T-helper 17 cell (primary cell): Measurements from ENCODE around the gene FGF14. TPM values are rescaled to one million over a fixed set of nuclear protein-coding genes. Genes with fewer than 3 reads are reported as not detected.

Experiments used
- ATAC-seq: fragments of 150-1000 bp; cut with Tn5 transposase; 2 replicates; pipeline ENCODE4 v1.10.0; 2021; ENCODE audit warnings: mild to moderate bottlenecking, moderate library complexity
- DNase-seq, 3 donors: peaks; one replicate each; pipeline versions ENCODE4 v3.0.0 to v3.0.0-alpha.2; 2020 to 2021
- H3K9me3 ChIP-seq: one replicate; pipeline ENCODE4 v1.7.0; 2013; ENCODE audit warnings: low read length, mild to moderate bottlenecking; ENCODE audit not compliant: control insufficient read depth, poor library complexity, severe bottlenecking
- H3K27ac Mint-ChIP-seq: one replicate; pipeline ENCODE4 v1.8.0; 2022; ENCODE audit warnings: mild to moderate bottlenecking, moderate library complexity, mixed read lengths
- H3K27me3 Mint-ChIP-seq: one replicate; pipeline ENCODE4 v1.8.0; 2022; ENCODE audit warnings: mixed read lengths
- H3K36me3 Mint-ChIP-seq: one replicate; pipeline ENCODE4 v1.8.0; 2022; ENCODE audit warnings: low read depth, mixed read lengths
- H3K4me1 Mint-ChIP-seq: one replicate; pipeline ENCODE4 v1.8.0; 2022; ENCODE audit warnings: mild to moderate bottlenecking, mixed read lengths
- H3K4me3 Mint-ChIP-seq: one replicate; pipeline ENCODE4 v1.8.0; 2022; ENCODE audit warnings: mild to moderate bottlenecking, moderate library complexity, mixed read lengths
- total RNA-seq, 4 donors: library from RNA in 2 of 4; stranded (reverse) in 2 of 4; gene quantifications; one replicate each; pipeline ENCODE4 v1.2.3 and lab custom pipeline; 2022 to 2026

FGF14 gene
- total RNA-seq, 2 donors from 2014 or later = not detected

DNA sequence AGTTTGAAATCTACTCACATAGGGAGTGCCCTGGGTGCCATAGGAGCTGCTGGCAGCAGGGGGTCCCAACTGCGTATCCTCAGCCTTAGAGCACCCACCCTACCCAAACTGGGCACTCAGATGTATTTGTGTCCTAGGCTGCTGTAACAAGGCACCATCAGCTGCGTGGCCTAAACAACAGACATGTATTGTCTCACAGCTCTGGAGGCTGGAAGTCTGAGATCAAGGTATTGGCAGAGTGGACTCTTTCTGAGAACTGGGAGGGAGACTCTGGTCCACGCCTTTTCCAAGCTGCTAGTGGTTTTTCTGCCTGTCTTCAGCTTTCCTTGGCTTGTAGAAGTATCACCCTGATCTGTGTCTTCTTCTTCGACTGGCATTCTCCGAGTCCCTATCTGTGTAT lies 83.6 kb downstream of the FGF14 start:
- no peak for ATAC-seq
- no peak overlapping the region for H3K4me3 Mint-ChIP-seq
- peaks cover 10% of the 10 kb centered on the region for H3K27me3 Mint-ChIP-seq
- H3K27ac Mint-ChIP-seq = no peak overlapping the region
- no peaks in the 10 kb centered on the region for H3K9me3 ChIP-seq
- no peak for DNase-seq
- peaks cover under 1% of the 10 kb centered on the region for H3K4me1 Mint-ChIP-seq
- no peaks in the 10 kb centered on the region for H3K36me3 Mint-ChIP-seq

DNA sequence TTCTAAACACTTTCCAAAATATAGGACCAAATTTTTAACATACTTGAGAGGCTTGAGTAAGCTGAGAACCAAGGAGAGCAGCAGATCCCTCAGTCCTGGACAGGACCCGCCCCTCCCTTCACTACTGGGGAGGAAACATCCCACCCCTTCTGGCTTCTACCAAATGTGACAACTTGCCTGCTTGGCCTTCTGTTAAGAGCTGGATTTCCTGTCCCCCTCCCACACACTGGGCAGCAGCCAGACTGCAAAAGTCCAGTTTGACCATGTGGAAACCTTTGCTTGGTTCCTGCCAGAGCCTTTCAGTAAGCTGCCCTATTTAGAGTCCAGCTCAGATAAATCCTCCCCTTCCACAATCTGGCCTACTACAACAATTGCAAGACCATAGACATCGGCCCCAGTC lies 84.3 kb downstream of the FGF14 start:
- Mint-ChIP-seq H3K27me3 (peaks cover 14% of the 10 kb centered on the region), H3K4me3 (no peak overlapping the region), H3K27ac (no peak overlapping the region), H3K4me1 (peaks cover 4% of the 10 kb centered on the region), H3K36me3 (no peaks in the 10 kb centered on the region)
- no peak for ATAC-seq
- DNase-seq = no peak
- H3K9me3 ChIP-seq = no peaks in the 10 kb centered on the region

DNA sequence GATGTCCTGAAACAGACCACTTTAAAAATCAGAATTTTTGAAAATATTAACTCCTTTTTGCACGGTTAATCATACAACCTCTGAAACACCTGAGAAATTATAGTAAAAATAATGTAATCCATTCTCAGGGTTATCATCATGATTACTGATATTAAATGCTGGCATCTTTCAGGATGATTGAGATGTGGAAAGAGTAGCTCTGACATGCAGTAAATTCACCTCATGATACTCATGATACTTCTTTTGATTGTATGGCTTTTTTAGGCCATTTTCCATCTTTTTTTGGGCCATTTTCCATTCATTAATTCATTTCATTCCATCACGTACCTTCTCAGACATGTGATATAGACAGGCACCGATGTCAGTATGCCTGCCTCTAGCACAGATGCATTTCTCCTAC lies 85.1 kb downstream of the FGF14 start:
- peaks cover 4% of the 10 kb centered on the region for H3K4me1 Mint-ChIP-seq
- H3K27ac Mint-ChIP-seq = no peak overlapping the region
- H3K9me3 ChIP-seq = no peaks in the 10 kb centered on the region
- H3K36me3 Mint-ChIP-seq = no peaks in the 10 kb centered on the region
- H3K4me3 Mint-ChIP-seq = no peak overlapping the region
- DNase-seq = no peak
- peaks cover 11% of the 10 kb centered on the region for H3K27me3 Mint-ChIP-seq
- no peak for ATAC-seq

- Mint-ChIP-seq H3K27ac (no peak overlapping the region), H3K4me3 (no peak overlapping the region), H3K36me3 (no peaks in the 10 kb centered on the region), H3K4me1 (peaks cover 4% of the 10 kb centered on the region), H3K27me3 (peaks cover 16% of the 10 kb centered on the region)
- H3K9me3 ChIP-seq = no peaks in the 10 kb centered on the region
- DNase-seq = no peak
- no peak for ATAC-seq
Observed at GRCh38 chr13:102312841-102313240, 89.0 kb downstream of the FGF14 start.

DNA sequence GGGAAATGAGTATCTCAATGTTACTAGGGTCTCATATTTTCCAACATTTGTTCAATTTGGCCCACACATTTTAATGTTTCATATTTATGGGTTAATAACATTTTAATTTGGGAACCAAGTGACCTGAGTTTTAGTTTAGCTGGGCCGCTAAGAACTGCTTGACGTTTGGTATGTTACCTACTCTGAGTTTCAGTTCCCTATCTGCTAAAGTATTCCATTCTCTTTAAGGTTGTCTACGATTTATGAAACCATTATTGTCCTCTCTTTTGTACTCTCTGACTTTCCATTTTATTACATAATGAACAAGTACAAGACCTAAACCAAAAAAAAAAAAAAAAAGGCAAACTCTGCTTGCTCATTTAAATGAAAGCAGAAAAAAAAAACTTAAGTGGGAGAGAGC lies 89.9 kb downstream of the FGF14 start:
- Mint-ChIP-seq H3K4me3 (no peak overlapping the region), H3K4me1 (peaks cover 4% of the 10 kb centered on the region), H3K27ac (no peak overlapping the region), H3K36me3 (no peaks in the 10 kb centered on the region), H3K27me3 (peaks cover 16% of the 10 kb centered on the region)
- DNase-seq = no peak
- no peak for ATAC-seq
- H3K9me3 ChIP-seq = no peaks in the 10 kb centered on the region

GRCh38 chr13:102311419-102311796 lies 90.4 kb downstream of the FGF14 start:
- no peak for ATAC-seq
- Mint-ChIP-seq H3K4me3 (no peak overlapping the region), H3K27me3 (peaks cover 16% of the 10 kb centered on the region), H3K36me3 (no peaks in the 10 kb centered on the region), H3K27ac (no peak overlapping the region), H3K4me1 (peaks cover 4% of the 10 kb centered on the region)
- no peak for DNase-seq
- no peaks in the 10 kb centered on the region for H3K9me3 ChIP-seq

- Mint-ChIP-seq H3K27me3 (peaks cover 16% of the 10 kb centered on the region), H3K36me3 (no peaks in the 10 kb centered on the region), H3K27ac (no peak overlapping the region), H3K4me1 (peaks cover 4% of the 10 kb centered on the region), H3K4me3 (no peak overlapping the region)
- no peaks in the 10 kb centered on the region for H3K9me3 ChIP-seq
- no peak for ATAC-seq
- DNase-seq = no peak
Observed at GRCh38 chr13:102310691-102311418, 91.0 kb downstream of the FGF14 start.

DNA sequence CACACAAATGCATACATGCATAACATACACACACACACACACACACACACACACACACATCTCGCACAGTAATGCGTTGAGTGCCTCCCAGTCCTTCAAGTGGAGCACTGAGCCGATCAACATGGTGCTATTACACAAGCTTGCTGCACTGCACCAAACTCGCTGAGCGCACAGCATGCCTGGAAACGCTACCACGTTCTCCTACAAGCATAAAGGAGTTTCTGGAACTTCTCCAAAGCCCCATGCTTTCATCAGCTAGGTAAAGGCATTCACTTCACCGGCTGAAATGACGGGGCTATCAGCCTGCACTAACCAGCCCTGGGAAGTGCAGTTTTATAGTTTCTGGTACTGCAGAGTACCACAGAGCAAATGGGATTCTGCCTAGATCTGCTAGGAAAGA lies 92.7 kb downstream of the FGF14 start:
- H3K27me3 Mint-ChIP-seq = peaks cover 16% of the 10 kb centered on the region

GRCh38 chr13:102302534-102302933 lies 99.3 kb downstream of the FGF14 start:
- Mint-ChIP-seq H3K4me3 (no peak overlapping the region), H3K27ac (no peak overlapping the region), H3K36me3 (no peaks in the 10 kb centered on the region), H3K27me3 (peaks cover 7% of the 10 kb centered on the region), H3K4me1 (no peaks in the 10 kb centered on the region)
- DNase-seq (no peak), ATAC-seq (no peak)
- no peaks in the 10 kb centered on the region for H3K9me3 ChIP-seq

More for the DNA sequence above, 92.7 kb downstream of the FGF14 start:
- Mint-ChIP-seq H3K27ac (no peak overlapping the region), H3K36me3 (no peaks in the 10 kb centered on the region), H3K4me1 (peaks cover 4% of the 10 kb centered on the region), H3K4me3 (no peak overlapping the region)
- DNase-seq = no peak
- ATAC-seq = no peak
- no peaks in the 10 kb centered on the region for H3K9me3 ChIP-seq

GRCh38 chr13:102300379-102300778 lies 101.5 kb downstream of the FGF14 start:
- H3K27ac Mint-ChIP-seq = no peak overlapping the region
- no peak overlapping the region for H3K4me3 Mint-ChIP-seq
- no peak for ATAC-seq

GRCh38 chr13:102299366-102299765 lies 102.5 kb downstream of the FGF14 start:
- H3K9me3 ChIP-seq = no peaks in the 10 kb centered on the region
- H3K27ac Mint-ChIP-seq = no peak overlapping the region
- H3K4me1 Mint-ChIP-seq = no peaks in the 10 kb centered on the region
- DNase-seq = no peak
- no peak for ATAC-seq
- no peaks in the 10 kb centered on the region for H3K36me3 Mint-ChIP-seq
- H3K27me3 Mint-ChIP-seq = peaks cover 28% of the 10 kb centered on the region
- H3K4me3 Mint-ChIP-seq = no peak overlapping the region

More at GRCh38 chr13:102300379-102300778, 101.5 kb downstream of the FGF14 start:
- H3K4me1 Mint-ChIP-seq = no peaks in the 10 kb centered on the region
- H3K27me3 Mint-ChIP-seq = peaks cover 21% of the 10 kb centered on the region
- no peaks in the 10 kb centered on the region for H3K9me3 ChIP-seq
- no peaks in the 10 kb centered on the region for H3K36me3 Mint-ChIP-seq
- DNase-seq = no peak

GRCh38 chr13:102298051-102298450 lies 103.8 kb downstream of the FGF14 start:
- no peak for ATAC-seq
- peaks cover 35% of the 10 kb centered on the region for H3K27me3 Mint-ChIP-seq
- no peaks in the 10 kb centered on the region for H3K9me3 ChIP-seq
- no peak for DNase-seq
- no peak overlapping the region for H3K27ac Mint-ChIP-seq
- H3K4me1 Mint-ChIP-seq = no peaks in the 10 kb centered on the region
- H3K36me3 Mint-ChIP-seq = no peaks in the 10 kb centered on the region
- H3K4me3 Mint-ChIP-seq = no peak overlapping the region

GRCh38 chr13:102295316-102296048 lies 106.4 kb downstream of the FGF14 start:
- peaks cover 40% of the 10 kb centered on the region for H3K27me3 Mint-ChIP-seq
- no peaks in the 10 kb centered on the region for H3K4me1 Mint-ChIP-seq
- H3K36me3 Mint-ChIP-seq = no peaks in the 10 kb centered on the region
- no peak overlapping the region for H3K4me3 Mint-ChIP-seq
- ATAC-seq (no peak), DNase-seq (no peak)
- H3K27ac Mint-ChIP-seq = no peak overlapping the region
- H3K9me3 ChIP-seq = no peaks in the 10 kb centered on the region
